NAMALWA (cell line): ENCODE measurements around the gene SPEG.

ENCODE experiments used
- DNase-seq: peaks from one replicate; pipeline ENCODE4 v3.0.0-alpha.2; 2015; ENCODE audit warnings: low spot score

The SPEG gene

DNA sequence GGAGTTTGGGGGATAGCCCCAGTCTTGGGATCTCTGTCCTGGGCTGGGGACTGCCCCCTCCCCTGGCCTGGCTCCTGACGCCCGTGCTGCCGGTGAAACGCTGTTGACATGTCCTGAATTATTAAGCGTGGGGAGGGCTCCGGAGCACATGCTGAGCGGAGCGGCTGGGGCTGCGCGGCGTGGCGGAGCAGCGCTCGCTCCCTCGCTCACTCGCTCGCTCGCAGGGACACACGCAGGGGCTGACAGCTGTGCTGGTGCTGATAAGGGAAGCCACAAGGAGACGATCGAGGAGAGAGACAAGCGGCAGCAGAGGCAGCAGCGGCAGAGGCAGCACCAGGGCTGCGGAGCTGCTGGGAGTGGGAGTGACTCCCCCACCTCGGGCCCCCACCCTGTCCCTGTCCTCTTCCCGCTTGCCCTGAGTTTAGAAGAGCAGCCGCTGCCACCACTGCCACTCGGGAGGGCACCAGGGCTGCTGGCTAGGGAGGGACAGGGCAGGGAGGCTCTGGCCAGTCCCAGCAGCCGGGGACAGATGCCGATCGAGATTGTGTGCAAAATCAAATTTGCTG is 79.6 kb downstream of the SPEG start, which contains the start of gene ASIC4:
Gene ASIC4 (plus strand): TSS at position 287 of the 566 bp plus-strand sequence. CDS start 243 bp downstream, at position 530.
- DNase-seq = no peak

DNA sequence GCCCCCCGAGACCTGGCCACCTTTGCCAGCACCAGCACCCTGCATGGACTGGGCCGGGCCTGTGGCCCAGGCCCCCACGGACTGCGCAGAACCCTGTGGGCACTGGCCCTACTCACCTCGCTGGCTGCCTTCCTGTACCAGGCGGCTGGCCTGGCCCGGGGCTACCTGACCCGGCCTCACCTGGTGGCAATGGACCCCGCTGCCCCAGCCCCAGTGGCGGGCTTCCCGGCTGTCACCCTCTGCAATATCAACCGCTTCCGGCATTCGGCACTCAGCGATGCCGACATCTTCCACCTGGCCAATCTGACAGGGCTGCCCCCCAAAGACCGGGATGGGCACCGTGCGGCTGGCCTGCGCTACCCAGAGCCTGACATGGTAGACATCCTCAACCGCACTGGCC is 80.2 kb downstream of the SPEG start:
- DNase-seq = no peak

DNA sequence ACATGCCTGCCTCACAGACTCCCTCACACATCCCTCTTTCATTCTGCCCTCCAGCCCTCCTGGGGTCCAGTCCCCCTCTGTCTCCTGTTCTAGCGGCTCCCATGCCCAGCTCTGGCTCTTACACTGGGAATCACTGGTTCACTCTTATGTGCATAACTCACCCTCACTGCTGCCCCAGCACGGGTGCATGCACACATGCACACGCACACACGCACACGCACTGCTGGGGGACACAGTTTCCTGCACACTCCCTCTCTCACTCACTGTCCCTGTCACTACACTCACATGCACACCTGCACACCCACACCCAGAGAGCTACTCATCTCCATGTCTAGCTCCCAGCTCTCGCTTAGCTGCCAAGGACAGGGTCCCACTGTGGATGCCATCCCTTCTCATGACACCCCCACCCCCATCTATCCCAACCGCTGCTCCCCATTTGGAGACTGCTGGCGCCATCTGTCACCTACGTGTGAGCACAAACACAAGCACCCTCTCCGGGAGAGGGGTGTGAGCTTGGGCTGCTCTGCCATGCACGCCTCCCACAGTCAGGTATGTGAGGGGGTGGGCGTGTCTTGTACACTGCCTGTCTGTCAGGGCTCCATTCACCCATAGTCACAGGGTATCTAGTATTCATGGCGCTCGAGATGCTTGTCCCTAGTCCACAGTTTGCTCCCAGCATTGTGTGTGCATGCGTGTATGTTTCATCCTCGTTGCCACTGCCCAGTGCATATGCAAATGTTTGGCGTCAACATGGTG is 81.4 kb downstream of the SPEG start:
- DNase-seq = no peak

DNA sequence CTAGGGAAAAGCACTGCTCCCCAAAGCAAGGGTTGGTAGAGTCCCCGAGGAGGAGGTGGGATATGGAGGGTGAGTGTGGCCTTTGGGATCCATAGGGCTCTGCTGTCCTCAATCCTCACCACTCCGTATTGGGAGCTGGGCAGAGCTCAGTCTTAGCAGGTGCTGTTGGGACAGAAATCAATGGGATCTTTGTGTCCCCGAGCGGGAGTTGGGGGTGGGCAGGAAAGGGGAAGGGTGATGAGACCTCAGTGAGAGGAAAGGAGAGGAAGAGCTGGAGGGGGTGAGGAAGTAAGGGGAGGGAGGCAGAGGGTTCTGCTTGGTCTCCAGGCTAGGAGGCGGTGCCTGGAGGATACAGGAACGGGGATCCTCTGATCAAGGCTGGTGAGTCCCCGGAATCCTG is 82.2 kb downstream of the SPEG start:
- DNase-seq = no peak

DNA sequence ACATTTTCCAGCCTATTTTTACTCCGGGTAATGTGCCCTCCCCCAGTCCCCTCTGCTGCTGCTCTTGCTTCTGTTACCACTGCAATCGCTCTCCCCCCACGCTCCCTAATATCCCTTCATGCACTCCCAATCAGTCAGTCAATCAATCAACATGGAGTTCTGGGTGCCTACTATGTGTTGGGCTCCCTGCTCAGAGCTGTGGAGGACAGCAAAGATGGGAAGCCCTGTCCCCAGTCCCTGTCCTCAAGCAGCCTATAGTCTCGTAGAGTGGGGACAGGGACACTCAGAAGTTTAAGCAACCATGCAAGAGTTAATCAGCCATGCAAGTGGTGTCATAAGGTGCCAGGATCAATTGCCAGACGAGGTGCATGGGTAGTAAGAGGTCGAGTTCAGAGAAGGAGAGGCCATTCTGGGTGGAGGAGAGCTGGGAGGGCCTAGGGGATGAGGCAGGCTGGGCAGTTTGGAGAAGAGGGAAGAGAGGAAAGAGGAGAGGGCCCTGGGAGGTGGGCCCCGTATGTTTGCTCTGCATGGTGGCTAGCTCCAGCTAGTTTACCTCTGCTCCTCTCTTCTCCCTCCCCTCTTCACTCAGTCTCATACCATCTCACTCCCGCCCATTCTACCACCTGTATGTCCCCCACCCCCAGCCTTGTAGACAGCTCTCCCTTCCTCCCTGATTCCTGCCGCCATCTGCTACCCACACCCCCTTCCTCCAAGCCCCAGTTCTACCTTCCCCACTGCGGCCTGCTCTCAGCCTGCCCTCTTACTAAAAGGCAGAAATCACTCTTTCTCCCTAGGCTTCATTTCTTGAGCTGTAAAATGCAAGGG is 83.5 kb downstream of the SPEG start:
- no peak for DNase-seq

DNA sequence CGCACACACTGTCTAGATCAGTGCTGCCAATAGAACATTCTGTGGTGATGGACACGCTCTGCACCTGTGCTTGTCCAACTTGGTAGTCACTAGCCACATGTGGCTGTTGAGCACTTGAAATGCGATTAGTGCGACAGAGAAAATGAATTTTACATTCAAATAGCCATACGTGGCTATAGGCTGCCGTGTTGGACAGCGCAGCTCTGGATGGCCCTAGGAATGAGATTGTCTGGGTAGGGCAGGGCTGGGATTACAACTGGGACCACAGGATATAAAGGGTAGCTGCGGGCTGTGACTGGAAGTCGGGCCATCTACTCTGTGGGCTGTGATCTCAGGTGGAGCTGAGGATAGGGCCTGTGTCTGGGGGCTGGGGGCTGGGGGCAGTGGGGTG is 84.9 kb downstream of the SPEG start:
- DNase-seq = no peak

DNA sequence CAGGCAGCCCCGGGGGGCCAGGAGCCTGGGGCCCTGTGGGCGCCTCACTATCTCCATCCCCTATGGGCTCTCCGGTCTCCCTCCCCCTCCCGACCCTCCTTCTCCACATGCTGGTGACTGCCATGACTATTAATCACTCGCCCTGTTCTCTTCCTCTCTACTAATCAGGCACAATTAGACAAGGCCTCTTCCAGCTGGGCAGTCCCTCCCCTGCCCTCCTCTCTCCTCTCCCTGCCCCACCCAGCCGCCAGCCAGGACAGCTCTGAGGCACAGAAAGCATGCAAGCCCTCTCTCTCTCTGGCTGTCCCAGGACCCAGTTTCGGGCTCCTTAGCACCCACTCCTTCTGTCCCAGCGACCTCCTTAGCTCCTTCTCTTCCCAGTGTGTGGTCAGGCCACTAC is 85.4 kb downstream of the SPEG start:
- DNase-seq = no peak

DNA sequence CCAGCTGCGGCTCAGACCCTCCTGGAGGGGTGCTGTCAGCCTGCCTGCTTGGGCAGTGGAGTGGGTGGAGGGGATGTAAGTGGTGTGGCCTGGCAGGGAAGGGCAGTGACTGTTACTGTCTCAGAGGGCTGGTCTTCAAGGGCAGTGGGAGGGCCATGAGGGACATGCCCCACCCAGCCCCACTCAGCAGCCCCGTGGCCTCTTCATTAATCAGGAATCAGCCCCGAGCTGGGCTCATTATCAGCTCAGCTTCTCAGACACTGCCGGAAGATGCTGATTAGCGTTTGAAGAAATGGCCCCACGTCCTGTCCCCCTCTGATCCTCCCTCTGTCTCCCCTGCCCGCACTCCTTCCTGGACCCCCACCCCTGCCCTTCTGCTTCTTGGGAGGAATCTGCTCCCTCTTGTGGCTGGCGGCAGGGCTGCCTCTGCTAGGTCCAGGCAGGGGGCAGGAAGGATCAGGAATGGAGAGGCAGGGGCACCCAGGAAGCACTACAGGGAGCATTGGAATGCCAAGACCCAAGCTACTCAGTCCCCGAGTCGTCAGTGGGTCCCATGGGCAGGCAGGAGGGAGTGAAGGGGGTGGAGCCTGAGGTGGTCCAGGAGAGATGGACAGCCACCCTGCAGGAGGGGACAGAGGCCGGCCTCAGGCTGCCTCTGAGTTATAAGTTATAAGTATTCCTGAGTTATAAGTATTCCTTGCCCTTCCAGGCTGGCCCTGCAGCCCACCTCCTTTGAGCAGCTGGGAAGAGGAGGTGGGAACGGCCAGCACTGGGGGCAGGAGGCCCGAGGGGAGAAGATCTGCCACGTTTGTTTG is 86.6 kb downstream of the SPEG start:
- DNase-seq = peak; percentile 43

DNA sequence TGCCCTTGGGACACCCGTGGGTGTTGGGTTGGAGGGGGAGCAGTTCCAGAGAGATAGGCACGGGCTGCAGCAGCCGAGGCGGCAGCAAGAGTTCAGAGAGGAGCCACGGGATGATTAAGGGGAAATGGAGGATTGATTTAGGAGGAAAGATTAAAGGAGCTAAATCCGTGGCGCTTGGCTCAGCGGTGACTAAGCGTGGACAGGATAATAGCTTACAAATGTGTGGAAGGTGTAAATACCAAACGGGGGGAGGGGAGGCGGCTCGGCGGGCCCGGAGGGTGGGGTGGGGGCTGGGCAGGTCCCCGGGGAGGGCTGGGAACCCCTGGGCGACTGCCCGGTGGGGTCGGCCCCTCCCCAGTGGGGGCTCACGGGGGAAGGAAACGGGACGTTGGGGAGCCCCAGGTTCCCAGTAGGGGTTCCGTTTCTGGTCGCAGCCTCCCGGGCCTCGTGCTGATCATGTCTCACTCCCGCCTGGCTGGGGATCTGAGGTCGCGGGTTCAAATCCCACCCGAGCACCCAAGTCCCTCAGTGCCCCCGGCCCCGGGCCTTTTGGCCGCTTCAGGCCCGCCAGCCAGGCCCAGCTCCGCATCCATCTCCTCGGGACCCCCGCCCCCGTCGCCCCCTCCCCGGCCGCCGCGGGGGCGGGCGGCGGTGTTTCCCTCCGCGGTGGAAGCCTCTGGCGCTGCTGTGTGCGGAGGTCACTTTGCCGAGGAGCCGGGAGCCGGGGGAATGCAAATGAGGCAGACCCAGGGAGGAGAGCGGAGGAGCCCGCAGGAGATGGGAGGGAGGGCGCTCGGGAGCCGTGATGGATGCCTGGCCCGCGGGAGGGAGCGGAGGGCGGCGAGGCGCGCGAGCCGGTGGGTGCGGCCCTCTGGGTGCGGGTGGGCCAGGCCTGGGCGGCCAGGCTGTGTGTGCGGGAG is 87.7 kb downstream of the SPEG start:
- DNase-seq = no peak

DNA sequence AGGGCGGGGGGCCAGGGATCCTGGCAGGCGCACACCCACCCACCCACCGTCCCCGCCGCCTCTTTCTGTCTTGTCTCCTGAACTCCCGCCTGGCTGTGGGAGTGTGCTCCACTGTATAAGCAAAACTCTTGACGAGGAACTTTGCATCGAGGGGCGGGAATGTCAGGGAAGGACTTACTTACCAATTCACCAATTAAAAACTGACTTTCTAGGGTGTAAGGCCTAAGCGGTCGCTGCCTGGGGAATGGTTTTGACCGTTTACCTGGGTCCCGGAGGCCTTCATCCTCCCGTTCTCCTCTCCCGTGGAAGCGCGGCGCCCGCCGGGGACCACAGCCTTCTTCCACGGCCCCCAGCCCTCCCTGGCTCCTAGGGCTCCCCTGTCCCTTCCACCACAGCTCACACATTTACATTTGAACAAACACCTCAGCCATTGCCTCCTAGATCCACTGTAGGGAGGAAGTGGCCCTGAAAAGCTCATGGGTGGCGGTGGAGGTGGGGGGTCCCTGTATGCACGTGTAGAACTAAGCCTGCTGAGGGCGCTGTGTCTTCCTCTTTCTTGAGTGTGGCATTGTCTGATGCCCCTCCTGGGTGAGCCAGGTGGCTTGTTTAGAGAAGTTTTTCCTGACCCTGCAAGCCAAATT is 88.5 kb downstream of the SPEG start:
- peak; percentile 45 for DNase-seq

DNA sequence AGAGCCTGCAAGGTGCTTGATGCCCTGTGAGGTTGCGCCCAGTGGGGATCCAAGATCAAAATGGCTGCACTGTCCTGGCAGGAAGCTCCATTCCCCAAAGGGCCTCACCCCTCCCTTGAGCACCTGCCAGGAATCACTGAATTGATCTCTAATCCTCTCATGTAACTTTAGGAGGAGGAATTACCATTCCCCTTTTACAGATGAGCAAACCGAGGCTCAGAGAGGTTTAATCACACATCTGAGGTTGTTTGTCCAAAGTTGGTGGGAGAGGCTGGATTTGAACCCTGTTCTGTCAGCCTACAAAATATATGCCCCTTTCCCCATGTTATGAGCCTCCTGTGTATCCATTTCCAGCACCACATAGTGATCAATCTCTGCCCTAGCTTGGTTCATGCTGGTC is 90.2 kb downstream of the SPEG start:
- DNase-seq = no peak

DNA sequence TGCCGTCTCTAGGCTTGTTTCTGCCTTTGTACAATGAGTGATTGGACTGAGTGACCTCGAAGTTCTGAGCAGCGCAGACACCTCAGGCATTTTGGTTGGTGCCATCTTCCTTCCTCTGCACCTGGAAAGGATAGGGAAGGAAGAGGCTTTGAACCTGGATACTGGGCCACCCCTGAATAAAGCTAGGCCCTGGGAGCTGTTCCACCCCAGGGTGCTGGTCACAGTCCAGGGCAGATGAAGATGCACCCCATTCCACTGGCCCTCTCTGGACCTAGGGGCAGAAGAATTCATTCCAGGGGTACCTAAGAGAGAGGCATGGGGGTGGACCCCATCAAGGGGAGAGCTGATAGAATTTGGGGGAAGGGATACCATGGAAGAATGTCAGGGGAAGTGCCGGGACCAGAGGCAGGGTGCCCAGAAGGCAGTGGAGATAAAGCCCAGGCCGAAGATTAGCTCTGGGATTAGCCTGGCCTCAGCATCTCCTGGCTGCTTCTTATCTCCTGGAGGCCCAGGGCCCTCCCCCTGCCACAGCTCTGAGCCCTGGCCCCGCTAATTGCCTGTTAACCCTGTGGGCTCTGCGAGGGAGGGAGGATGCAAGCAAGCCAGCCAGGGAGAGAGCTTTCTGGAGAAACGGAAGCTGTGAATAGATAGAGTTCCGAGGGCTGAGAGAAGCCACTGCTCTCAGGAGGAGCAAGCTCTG is 91.0 kb downstream of the SPEG start:
- no peak for DNase-seq

DNA sequence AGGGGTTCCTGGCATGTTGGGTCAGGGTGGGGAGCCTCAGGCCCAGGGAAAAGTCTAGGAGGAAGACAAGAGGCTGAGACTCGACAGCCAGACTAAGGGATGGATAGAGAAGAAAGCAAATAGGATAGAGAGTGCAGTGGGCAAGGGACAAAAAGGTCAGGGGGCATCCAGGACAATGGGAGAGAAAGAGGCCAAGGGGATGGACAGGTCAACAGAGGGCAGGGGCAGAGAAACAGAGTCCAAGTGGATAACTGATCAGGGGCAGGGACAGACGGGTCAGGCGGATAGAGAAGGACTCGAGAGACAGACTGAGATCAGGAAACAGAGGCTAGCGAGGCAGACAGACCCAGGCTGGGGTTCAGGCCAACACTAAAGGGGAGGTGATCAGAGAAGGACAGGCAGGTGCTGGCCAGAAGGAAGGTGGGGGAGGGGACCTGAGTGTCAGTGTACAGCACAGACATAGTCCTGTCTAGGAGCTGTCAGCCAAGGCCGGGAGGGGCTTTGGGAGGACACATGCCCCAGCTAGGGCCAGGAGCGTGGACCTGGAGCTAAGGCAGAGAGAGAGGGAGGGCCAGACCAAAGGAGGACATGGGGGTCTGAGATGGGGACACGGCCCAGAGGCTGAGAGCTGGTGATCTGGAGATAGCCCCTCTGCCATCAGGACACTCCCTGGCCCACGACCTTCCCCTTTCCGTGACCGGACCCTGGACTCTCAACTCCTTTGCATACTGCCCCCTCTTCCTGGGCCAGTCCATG is 91.9 kb downstream of the SPEG start:
- DNase-seq = no peak

DNA sequence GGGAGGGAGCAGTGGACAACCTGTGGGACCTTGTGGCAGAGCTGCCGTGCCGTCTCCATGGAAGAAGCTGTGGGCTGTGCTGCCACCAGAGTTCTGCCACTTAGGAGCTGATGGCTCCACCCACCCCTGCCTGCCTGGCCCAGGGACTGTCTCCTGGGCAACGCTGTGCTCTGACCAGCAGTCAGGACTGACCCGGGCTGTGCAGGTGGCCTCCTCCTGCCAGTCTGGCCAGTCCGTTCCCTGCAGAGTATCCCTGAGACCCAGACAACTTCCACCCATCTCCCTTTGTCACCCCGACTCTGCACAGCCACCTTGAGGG is 92.4 kb downstream of the SPEG start:
- DNase-seq = no peak

DNA sequence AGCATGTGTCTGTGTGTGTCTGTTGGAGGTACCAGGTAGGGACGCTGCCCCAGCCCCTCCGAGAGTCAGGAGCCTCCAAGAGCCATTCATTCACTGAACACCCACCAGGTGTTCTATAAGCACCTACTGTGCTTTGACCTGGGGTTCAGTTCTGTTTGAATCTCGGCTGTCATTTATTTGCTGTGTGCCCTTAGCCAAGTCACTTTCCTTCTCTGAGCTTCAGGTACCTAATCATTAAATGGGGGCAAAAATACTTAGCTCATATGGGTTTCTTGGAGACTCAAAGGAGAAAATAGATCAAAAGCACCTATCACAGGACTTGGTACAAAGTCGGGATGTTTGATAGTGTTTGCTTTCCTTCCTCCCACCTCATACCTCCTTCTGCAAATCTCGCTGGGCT is 92.8 kb downstream of the SPEG start:
- no peak for DNase-seq

DNA sequence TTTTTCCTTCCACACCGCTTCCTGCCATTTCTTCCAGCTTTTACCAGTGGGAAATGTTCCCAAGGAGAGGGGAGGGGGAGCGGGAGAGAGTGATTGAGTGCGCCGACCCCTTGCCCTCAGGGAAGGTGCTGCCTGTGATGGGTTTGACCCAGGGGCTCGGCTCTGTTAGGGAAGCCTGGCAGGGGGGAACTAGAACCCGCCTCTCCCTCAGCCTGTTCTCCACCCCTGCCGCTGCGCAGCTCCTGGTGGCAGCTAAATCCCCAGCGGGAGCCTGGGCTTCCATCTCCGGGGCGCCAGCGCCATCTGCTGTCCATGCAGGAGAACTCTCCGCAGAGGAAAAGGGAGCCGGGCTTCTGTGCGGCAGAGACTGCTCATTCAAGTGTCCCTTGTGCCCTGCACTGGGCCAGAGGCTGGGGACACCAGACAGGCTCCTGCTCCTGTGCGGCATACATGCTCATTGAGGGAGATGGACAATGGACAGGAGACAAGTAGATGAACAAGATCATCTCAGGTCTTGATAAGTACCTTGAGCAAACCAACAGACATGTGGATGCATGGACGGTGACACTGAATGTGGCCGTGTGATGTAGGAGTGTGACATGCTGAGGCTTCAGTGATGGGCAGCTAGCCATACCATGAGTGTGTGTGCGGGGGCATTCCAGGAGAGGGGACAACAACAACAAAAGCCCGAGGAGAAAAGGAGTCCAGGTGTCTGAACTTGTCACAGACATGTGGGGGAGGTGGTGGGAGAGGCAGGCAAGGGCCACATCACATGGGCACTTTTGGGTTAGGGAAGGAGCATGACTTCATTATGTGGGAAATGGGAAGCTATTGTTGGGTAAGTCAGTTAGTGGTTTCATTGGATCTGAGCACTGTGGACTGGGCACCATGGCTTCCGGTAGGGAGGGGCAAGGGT is 95.7 kb downstream of the SPEG start:
- DNase-seq = peak; percentile 88

DNA sequence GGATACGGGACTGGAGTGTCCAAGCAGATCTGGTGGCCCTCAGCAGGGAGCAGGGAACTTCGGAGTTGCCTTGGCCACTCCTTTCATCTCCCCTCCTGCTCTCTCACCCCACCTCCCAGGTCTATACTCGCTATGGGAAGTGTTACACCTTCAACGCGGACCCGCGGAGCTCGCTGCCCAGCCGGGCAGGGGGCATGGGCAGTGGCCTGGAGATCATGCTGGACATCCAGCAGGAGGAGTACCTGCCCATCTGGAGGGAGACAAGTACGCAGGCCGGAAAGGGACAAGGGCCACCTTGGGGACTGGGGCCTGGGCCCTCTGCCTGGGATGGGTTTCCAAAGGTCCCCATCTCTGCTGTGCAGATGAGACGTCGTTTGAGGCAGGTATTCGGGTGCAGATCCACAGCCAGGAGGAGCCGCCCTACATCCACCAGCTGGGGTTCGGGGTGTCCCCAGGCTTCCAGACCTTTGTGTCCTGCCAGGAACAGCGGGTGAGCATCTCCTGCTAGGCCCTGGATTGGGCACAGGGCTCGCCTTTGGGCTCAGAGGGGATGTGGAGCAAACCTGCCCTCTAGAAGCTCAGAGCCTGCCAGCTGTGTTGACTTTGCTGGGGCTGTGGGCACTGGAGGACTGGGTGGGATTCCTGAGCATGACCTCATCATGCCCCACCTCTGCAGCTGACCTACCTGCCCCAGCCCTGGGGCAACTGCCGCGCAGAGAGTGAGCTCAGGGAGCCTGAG is 97.2 kb downstream of the SPEG start:
- no peak for DNase-seq

DNA sequence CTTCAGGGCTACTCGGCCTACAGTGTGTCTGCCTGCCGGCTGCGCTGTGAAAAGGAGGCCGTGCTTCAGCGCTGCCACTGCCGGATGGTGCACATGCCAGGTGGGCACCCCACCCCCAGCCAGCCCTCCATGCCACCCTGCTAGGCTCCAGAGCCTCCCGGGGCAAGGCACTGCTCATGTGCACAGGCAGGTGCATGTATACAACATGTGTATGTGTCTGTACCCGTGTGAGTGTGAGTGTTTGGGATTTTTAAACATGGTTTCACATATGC is 97.7 kb downstream of the SPEG start:
- DNase-seq = no peak
